GM18861 (cell line): Measurements from ENCODE around the gene FRMD3.

Source experiments
- ATAC-seq: cut with Tn5 transposase; IDR thresholded peaks from one replicate; pipeline ENCODE4 v1.9.1; 2021; ENCODE audit not compliant: unreplicated experiment

The FRMD3 gene

DNA sequence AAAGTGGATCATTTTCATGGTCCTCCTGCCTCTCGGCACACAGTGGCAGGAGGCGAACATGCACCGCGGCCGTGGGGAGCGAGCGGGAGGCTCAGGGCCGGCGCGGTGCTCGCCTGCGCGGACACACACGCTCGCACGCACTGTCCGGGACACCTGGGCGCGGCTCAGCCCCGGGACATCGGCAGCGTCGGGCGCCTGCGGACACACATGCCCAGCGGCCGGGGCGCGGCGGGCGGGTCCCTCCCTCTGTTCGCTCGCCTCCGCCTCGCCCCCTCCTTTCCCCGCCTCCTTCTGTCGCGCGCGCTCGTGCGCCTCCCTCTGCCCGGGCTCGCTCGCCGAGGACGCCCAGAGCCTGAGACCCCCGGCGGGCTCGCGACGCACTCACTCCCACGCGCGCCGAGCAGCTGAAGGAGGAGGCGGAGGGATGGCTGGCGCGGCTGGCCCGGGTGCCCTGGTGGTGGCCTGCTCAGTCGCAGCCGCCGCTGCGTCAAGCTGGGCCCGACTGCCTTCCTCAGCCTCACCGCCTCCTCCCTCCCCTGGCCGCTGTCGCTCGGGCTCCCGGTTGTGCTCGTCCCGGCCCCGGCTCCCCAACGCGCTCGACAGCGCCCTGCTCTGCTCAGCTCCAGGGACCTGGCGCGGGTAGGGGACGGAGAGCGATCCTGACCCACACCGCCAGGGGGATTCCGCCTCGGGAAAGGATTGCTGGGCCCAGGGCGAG is at the start of gene FRMD3:
Gene FRMD3 (minus strand): TSS at position 230 of the 718 bp plus-strand sequence. CDS start 170 bp downstream, at position 60.
- ATAC-seq, result no peak

- no peak for ATAC-seq
Observed at GRCh38 chr9:83584995-83585394, 46.8 kb upstream of the FRMD3 start.

DNA sequence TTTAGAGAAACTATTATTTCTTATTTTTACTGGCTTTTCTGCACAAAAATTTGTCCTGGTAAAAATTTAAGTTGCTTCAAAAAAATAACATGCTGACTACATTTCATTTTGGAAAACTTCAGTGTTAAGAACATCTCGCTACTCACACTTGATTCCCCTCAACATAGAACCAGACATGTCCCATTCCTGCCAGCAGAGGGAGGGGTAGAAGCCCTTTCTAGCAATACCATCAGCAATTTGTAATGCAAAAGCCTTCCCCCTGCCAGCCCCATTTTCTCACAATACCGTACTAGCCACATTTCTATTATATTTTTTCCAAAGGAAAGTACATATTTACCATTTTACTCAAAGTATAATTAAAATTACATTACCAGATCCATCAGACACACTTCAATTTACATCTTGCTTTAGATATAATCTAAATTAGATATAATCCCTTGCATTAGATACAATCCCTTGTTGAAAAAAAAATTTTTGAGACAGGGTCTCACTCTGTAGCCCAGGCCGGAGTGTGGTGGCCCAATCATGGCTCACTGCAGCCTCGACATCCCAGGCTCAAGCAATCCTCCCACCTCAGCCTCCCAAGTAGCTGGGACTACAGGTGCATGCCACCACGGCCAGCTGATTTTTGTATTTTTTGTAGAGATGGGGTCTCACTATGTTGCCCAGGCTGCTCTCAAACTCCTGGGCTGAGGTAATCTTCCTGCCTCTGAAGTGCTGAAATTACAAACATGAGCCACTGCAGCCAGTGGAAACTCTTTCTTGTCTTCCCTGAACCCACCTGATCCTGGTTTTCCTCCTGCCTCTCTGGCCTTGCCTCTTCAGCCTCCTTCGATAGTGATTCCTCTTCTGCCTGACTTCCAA is 45.2 kb upstream of the FRMD3 start:
- no peak for ATAC-seq

GRCh38 chr9:83582029-83582428 is 43.8 kb upstream of the FRMD3 start:
- no peak for ATAC-seq

DNA sequence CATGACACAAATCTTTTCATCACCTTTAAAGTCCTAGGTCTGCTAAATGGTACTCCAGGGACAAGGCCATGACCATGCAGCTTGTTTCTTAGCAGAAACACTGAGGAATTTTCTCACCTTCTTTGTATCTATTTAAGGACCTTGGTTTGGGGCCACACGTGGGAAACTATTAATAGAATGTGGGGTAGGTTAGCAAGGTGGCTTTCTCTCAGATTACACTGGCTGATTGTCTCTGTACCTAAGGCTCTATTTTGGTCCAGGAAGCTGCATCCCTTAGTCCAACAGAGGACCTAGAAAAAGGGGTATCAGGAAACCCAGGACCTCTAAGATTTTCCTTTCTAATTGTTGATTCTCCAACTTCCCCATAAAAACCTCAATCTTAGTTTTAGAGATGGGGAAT is 36.3 kb upstream of the FRMD3 start:
- no peak for ATAC-seq

DNA sequence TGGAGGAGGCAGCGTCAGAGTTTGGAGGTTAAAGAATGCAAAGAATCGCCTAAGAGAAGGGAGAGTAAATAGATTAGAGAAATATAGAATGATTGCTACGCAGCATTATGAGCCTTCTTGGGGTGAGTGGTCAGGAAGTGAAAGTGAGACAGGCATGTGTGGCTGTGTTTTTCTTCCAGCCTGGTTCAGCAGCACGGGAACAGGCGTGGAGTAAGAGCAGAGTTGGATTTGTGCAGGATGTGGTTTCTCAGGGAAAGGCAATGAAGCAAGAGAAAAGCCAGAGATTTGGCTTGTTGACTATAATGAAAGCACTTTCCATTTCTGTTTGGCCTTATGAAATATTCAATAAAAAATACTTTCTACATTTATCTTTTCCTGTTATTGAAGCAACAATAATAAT is 34.3 kb upstream of the FRMD3 start:
- no peak for ATAC-seq

DNA sequence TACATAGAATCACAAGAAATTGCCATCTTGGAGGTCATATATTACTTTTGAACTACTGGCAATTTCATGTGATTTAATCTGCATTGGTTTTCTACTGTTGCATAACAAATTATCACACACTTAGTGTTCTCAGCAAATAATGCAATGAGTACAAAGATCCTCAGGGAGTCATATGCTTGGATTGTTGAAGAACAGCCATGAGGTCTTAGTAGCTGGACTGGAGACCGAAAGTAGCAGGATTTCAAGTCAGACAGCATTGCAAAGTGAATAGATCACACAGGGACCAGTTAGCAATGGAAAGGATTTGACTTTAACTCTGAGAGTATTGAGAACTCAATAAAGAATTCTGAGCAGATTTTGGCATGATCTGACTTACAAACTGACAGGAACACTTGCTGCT is 32.2 kb upstream of the FRMD3 start:
- no peak for ATAC-seq

GRCh38 chr9:83569326-83569725 is 31.1 kb upstream of the FRMD3 start:
- no peak for ATAC-seq

- ATAC-seq, result no peak
Observed at GRCh38 chr9:83563360-83563759, 25.2 kb upstream of the FRMD3 start.

DNA sequence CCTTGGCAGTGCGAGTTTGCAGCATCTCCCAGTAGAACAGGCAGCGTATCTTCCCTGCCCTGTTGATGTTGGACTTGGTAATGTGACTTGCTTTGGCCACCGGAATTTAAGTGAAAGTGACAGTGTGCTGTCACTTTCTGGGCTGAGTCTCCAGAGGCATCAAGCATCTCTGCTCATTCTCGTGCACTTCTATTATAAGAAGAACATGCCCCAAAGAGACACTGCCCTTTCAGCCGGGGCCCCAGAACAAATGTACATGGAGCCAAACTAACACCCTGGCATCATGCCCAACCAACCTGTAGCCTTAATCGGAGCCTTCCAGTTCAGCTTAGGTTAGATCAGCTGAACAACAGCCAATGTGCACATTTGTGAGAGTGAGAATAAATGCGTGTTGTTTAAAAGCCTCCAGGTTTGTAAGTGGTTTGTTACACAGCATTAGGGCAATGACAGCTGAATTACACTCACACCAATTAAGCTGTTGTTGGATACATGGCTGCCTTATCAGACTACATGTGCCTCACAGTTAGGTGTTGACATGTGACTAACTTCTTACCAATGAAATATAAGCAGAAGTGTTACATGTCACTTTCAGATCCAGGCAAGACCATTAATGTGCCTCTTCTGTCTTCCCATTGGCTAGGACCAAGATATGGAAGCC is 22.1 kb upstream of the FRMD3 start:
- ATAC-seq, result no peak

DNA sequence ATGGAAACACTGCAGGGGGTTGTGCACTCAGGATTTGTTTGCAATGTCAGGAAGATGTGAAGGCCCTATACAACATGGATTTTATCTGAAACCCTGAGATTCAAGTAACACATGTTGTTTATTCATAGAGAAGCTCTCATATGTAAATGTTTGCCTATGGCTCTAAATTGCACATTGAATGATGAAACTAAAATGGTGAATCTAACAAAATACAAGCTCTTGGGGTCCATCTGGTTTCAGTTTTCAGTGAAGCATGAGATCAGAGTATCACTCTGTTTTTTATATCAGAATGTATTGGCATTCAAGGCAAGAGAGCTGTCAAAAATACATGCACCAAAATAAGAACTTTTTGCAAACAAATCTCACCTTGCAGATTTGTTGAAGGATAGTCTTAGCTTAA is 19.6 kb upstream of the FRMD3 start:
- ATAC-seq, result no peak

- no peak for ATAC-seq
Observed at GRCh38 chr9:83557317-83557716, 19.1 kb upstream of the FRMD3 start.

DNA sequence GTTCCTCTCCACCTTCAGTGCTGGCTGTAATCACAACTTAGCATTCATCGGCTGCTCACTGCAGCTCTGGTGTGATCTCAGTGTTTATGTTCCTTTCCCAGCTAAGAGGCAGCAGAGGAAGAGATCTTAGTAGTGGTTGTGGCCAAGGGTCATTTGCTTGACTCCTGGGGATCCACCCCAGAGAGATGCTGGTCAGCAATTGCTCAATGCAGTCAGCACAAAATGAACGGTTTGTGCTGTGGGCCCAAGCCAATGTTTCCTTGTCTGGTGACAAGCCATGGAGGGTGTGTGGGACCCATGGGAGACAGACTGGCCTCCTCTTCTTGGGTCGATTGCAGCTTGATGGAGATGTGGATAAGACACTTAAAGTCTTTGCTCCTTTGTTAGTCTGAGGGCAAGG is 16.1 kb upstream of the FRMD3 start:
- no peak for ATAC-seq

- ATAC-seq, result peak; percentile 94
Observed at GRCh38 chr9:83544002-83544698, 5.9 kb upstream of the FRMD3 start.

GRCh38 chr9:83538890-83539238 is 663 bp upstream of the FRMD3 start:
- ATAC-seq, result no peak

GRCh38 chr9:83537331-83538171 is 650 bp downstream of the FRMD3 start:
- ATAC-seq, result no peak

DNA sequence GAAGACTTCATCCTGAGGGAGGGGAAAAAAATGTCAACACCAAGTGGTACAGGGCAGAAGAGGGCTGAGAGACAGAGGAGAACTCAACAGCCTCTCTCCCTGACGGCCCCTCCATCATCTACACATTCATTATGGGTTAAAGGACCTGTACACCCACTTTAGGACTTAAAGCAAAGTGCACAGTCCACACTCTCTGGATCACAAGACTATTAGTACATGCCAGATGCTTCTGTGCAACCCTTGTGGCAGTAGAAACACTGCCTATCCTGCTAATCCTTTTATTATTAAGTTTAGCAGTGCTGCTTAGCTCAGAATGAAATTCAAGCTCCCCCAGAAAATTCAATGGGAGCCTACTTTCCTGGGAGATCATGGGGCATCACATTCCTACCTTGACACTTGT is 1.9 kb downstream of the FRMD3 start:
- ATAC-seq, result no peak

- no peak for ATAC-seq
Observed at GRCh38 chr9:83535736-83536135, 2.5 kb downstream of the FRMD3 start.

GRCh38 chr9:83533296-83533695 is 4.9 kb downstream of the FRMD3 start:
- ATAC-seq, result no peak

- ATAC-seq, result no peak
Observed at GRCh38 chr9:83526901-83527300, 11.3 kb downstream of the FRMD3 start.
